Measurements from ENCODE around the gene PRPF39.
"Not testable (repeated sequence)": the region's sequence is repeated elsewhere in the genome, so short reads cannot be mapped to it uniquely, and the experiment has no call there.

Gene PRPF39

GRCh38 chr14:45083976-45084722, at the start of gene PRPF39:
Gene PRPF39 (plus strand): TSS chr14:45084116. CDS start chr14:45095240, 11,124 bp downstream.
- DNase-seq: peak; percentile 96

- DNase-seq: no peak
These were observed 49.2 kb upstream of the PRPF39 start for GRCh38 chr14:45034730-45035129.

GRCh38 chr14:45038256-45038655, 45.7 kb upstream of the PRPF39 start:
- DNase-seq: no peak

- DNase-seq: no peak
These were observed 45.1 kb upstream of the PRPF39 start for GRCh38 chr14:45038865-45039264.

- DNase-seq: no peak
These were observed 44.5 kb upstream of the PRPF39 start for GRCh38 chr14:45039390-45039789.

- no peak for DNase-seq
These were observed 42.3 kb upstream of the PRPF39 start for GRCh38 chr14:45041641-45042040.

- no peak for DNase-seq
These were observed 39.3 kb upstream of the PRPF39 start for GRCh38 chr14:45044638-45045037.

GRCh38 chr14:45048385-45048784, 35.5 kb upstream of the PRPF39 start:
- no peak for DNase-seq

GRCh38 chr14:45051180-45051579, 32.7 kb upstream of the PRPF39 start:
- DNase-seq: no peak

GRCh38 chr14:45051896-45052295, 32.0 kb upstream of the PRPF39 start:
- DNase-seq: no peak

- no peak for DNase-seq
These were observed 26.6 kb upstream of the PRPF39 start for GRCh38 chr14:45057349-45057748.

- DNase-seq: no peak
These were observed 26.0 kb upstream of the PRPF39 start for GRCh38 chr14:45057881-45058364.

- DNase-seq: no peak
These were observed 23.4 kb upstream of the PRPF39 start for GRCh38 chr14:45060551-45060950.

GRCh38 chr14:45065540-45065939, 18.4 kb upstream of the PRPF39 start:
- DNase-seq: no peak

GRCh38 chr14:45065956-45066355, 18.0 kb upstream of the PRPF39 start:
- no peak for DNase-seq

GRCh38 chr14:45066667-45067066, 17.2 kb upstream of the PRPF39 start:
- no peak for DNase-seq

- no peak for DNase-seq
These were observed 15.5 kb upstream of the PRPF39 start for GRCh38 chr14:45068396-45068795.

GRCh38 chr14:45070215-45070614, 13.7 kb upstream of the PRPF39 start:
- no peak for DNase-seq

GRCh38 chr14:45072126-45072525, 11.8 kb upstream of the PRPF39 start:
- no peak for DNase-seq

- no peak for DNase-seq
These were observed 10.6 kb upstream of the PRPF39 start for GRCh38 chr14:45073231-45073879.

- DNase-seq: no peak
These were observed 5.6 kb upstream of the PRPF39 start for GRCh38 chr14:45078323-45078722.

- DNase-seq: not testable (repeated sequence)
These were observed 3.4 kb upstream of the PRPF39 start for GRCh38 chr14:45080416-45080968.

GRCh38 chr14:45081096-45081495, 2.8 kb upstream of the PRPF39 start:
- not testable (repeated sequence) for DNase-seq

GRCh38 chr14:45082420-45082819, 1.5 kb upstream of the PRPF39 start:
- DNase-seq: no peak
